GM15510 (cell line): Measurements from ENCODE around the gene NSRP1.

Experiments used
- POLR2A ChIP-seq: IDR thresholded peaks from 3 replicates; pipeline ENCODE4 v1.6.1; 2011; ENCODE audit warnings: borderline replicate concordance; ENCODE audit not compliant: insufficient read length; ENCODE audit errors: extremely low read depth

Gene NSRP1

GRCh38 chr17:30220414-30220813 lies 103.8 kb downstream of the NSRP1 start:
- no peak for TF ChIP-seq POLR2A

- TF ChIP-seq POLR2A = no peak
Measured at GRCh38 chr17:30221346-30221745, 104.7 kb downstream of the NSRP1 start.

GRCh38 chr17:30222251-30222650 lies 105.6 kb downstream of the NSRP1 start:
- TF ChIP-seq POLR2A = no peak

DNA sequence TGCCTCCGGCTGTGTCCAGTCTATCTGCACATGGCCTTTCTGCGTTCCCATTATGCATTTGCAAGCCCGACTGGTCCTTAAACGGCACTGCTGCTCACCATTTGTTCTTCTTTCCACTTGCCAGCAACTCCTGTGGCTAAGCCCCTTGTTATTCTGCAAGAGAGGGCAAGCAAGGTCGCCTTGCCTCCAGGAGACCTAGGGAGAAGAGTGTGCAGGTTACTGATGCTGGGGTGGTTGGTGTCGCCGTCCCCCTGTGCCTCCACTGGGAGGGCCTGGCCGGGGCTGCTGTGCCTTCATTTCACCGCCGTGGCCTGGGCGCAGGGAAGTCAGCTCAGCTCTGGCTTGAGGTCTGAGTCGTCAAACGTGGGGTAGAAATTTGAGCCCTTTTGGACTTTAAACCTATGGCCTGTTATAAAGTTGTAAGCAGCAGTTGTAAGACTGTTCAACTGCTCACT lies 106.1 kb downstream of the NSRP1 start:
- TF ChIP-seq POLR2A = no peak

- no peak for TF ChIP-seq POLR2A
Measured at GRCh38 chr17:30224419-30224960, 107.9 kb downstream of the NSRP1 start.

DNA sequence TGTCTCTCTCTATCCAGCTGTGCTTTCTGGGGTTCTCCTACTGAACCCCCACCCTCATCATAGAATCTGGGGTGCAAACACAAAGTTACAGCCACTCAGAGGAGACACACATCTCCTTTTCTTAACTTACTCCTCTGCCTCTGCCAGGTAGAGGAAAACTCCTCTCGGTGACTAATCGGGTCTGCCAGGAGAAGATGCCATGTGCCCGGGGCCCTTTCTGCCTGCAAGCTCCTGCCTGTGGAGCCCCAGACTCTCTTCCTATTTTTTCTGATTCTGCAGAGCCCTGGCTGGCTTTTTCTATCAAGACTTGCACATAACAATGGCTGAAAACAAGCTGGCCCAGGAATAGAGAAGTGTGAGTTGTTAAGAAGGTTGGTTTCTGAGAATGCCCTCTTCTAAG lies 108.5 kb downstream of the NSRP1 start:
- TF ChIP-seq POLR2A = no peak

- TF ChIP-seq POLR2A = no peak
Measured at GRCh38 chr17:30225919-30226553, 109.4 kb downstream of the NSRP1 start.

- no peak for TF ChIP-seq POLR2A
Measured at GRCh38 chr17:30226878-30227277, 110.3 kb downstream of the NSRP1 start.

DNA sequence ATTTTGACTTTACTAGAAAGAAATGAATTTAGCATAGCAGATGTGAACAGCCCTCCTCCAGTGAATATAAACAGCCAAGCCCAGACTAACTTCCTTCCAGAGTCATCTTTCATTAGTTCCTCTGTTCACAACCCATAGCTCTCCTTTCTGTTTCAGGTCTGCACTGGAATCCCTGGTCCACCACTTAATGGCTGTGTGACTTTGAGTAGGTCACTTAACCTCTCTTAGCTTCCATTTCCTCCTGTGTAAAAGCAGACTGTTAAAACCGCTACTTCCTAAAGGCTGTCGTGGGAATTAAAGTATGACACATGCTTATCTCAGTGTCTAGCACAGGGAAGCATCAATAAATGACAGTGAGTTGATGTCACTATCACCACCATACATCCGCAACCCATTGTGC lies 111.4 kb downstream of the NSRP1 start:
- TF ChIP-seq POLR2A = no peak

- TF ChIP-seq POLR2A = no peak
Measured at GRCh38 chr17:30229012-30229411, 112.4 kb downstream of the NSRP1 start.

GRCh38 chr17:30230596-30231125 lies 114.0 kb downstream of the NSRP1 start:
- TF ChIP-seq POLR2A = no peak

DNA sequence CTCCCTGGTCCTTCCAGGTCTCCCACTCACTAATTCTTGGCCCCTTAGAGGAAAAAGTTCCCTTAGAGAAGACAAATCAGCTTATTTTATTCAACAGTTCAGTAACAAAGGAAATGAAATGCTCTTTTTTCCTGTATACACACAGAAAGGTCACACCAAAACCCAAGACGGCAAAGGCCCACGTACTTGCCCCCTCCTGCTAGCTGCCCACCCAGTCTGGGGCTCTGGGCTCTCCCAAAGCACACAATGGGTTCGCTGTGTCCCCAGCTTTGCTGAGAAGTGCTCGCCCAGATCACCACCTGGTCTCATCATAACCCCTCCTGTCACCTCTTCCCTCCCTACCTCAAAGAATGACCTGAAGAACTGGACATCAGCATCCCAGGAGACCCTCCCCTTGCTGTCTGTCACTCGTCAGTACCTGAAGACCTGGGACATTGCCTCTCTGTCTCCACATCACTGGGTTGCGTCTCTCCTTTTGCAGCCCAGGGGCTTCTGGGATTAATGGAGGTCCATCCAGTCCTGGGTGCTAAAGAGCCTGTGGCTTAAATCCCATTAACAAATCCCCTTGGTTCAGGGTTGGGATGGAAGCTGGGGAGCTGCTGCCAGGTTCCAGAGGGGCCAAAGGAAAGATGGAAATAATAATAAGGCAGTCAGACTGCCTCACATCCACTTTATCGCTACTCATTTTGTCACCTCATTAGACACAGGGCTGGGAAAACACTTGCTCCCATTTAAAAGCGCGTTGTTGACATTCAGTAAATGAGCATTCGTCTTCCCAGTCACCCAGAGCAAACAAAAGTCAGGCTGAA lies 115.6 kb downstream of the NSRP1 start:
- no peak for TF ChIP-seq POLR2A

DNA sequence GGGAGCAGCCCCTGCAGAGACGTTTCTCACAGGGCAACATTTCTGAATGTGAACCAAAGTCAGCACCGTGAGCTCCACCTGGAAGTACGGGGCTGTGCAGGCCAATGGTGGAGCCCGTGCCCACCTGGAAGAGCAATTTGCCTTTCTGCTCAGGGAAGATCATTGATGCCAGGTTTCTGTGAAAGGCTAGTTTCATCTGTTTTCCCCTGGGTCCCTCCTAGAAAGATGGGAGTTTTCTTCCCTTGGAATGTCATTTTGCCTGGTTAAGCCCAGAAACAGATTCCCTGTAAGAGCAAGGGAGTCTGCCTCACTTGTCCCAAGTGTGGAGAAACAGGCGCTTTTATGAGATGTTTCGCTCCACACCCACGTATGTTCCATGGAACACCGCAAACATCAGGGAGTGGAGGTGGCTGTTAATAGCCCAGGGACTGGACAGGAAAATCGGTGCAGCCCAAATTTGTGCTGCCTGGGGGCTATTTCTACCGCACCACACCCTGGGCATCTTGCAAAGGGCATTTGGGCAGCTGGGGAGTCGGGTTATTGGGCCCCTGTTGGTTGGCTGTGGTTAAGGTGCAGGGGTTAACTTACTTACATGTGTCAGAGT lies 116.3 kb downstream of the NSRP1 start:
- TF ChIP-seq POLR2A = no peak

GRCh38 chr17:30234296-30234695 lies 117.7 kb downstream of the NSRP1 start:
- TF ChIP-seq POLR2A = no peak

DNA sequence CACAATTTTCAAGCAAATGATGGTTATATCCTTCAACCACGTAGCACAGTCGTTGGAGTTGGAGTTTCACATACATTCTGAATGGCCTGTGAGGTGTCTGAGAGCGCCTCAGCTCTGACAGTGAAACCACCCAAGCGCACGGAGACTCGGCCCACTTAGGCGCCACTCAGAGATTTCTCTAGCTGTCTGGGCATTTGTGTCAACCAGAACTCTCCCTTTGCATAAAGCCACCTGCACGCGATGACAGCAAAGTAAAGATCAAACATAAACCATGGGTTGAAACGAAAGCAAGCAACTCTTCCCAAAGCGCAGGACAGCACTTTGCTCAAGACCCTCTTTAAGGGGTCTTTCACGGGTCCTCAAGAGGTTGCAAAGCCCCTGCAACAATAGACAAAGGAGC lies 118.3 kb downstream of the NSRP1 start:
- TF ChIP-seq POLR2A = no peak
